BLaER1 (cell line): Measurements from ENCODE around the gene DUSP10.

Source experiments
- H3K27ac ChIP-seq: shearing (Covaris generic); formaldehyde crosslinking; 2 replicates; pipeline ENCODE4 v1.8.1; 2022
- H3K27me3 ChIP-seq: shearing (Covaris generic); formaldehyde crosslinking; 2 replicates; pipeline ENCODE4 v1.8.1; 2022
- H3K36me3 ChIP-seq: shearing (Covaris generic); formaldehyde crosslinking; 2 replicates; pipeline ENCODE4 v1.8.1; 2022
- H3K4me1 ChIP-seq: shearing (Covaris generic); formaldehyde crosslinking; 2 replicates; pipeline ENCODE4 v1.8.1; 2022
- H3K4me2 ChIP-seq: shearing (Covaris generic); formaldehyde crosslinking; 2 replicates; pipeline ENCODE4 v1.8.1; 2022
- H3K4me3 ChIP-seq: shearing (Covaris generic); formaldehyde crosslinking; 2 replicates; pipeline ENCODE4 v1.8.1; 2022
- H3K9ac ChIP-seq: shearing (Covaris generic); formaldehyde crosslinking; 2 replicates; pipeline ENCODE4 v1.8.1; 2022
- H3K9me3 ChIP-seq: shearing (Covaris generic); formaldehyde crosslinking; 2 replicates; pipeline ENCODE4 v1.8.1; 2022
- H4K20me1 ChIP-seq: shearing (Covaris generic); formaldehyde crosslinking; 2 replicates; pipeline ENCODE4 v1.8.1; 2022
- Cebpa-rat ChIP-seq: shearing (Covaris generic); IDR thresholded peaks from 2 replicates; pipeline ENCODE4 v1.8.1; 2022

DUSP10 gene

DNA sequence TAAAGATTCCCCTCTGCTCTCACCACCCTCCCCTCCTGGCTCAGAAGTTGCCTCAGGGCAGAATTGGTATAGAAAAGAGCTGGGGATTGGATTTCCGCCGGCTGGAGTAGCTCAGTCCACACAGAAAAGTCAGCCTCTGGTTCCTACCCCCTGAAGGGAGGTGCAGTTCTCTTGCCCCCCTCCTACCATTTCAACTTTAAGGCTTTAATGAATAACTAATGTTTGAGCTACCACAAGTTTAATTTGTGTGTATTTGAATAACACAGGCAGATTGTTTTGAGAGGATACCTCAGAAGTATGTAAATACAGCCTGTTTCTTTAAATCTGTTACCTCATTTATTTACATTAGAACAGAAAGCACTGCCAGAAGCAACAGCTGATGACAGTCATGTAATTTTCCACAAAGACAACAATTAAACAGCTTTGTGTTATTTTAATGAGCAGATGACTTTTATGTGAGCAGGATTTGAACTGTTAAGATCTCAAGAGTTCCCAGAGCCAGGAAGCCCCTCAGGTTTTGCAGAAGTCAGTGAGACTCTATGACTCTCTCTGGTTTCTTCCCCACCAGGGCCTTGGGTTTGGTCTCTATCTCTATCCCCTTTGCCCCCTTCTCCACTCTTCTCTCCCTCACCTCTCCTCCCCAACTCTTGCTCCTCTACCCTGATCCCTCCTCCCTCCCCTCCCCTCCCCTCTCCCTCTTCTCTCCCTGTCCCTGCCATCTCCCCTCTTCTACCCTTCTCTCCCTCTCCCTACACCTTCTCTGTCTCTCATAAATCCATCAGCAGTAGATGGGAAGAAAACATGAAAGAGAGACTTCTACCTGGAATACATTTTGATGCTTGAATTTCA lies 26.3 kb downstream of the DUSP10 start:
- Histone ChIP-seq H3K27ac (no peak overlapping the region), H3K9ac (no peak overlapping the region), H3K36me3 (peaks cover 5% of the 10 kb centered on the region; the same call in 1 of the 2 replicates), H3K4me2 (no peak overlapping the region), H3K27me3 (no peaks in the 10 kb centered on the region), H3K4me1 (peaks cover 32% of the 10 kb centered on the region), H4K20me1 (no peaks in the 10 kb centered on the region), H3K4me3 (no peak overlapping the region), H3K9me3 (peaks cover 8% of the 10 kb centered on the region)
- TF ChIP-seq Cebpa-rat = no peak

DNA sequence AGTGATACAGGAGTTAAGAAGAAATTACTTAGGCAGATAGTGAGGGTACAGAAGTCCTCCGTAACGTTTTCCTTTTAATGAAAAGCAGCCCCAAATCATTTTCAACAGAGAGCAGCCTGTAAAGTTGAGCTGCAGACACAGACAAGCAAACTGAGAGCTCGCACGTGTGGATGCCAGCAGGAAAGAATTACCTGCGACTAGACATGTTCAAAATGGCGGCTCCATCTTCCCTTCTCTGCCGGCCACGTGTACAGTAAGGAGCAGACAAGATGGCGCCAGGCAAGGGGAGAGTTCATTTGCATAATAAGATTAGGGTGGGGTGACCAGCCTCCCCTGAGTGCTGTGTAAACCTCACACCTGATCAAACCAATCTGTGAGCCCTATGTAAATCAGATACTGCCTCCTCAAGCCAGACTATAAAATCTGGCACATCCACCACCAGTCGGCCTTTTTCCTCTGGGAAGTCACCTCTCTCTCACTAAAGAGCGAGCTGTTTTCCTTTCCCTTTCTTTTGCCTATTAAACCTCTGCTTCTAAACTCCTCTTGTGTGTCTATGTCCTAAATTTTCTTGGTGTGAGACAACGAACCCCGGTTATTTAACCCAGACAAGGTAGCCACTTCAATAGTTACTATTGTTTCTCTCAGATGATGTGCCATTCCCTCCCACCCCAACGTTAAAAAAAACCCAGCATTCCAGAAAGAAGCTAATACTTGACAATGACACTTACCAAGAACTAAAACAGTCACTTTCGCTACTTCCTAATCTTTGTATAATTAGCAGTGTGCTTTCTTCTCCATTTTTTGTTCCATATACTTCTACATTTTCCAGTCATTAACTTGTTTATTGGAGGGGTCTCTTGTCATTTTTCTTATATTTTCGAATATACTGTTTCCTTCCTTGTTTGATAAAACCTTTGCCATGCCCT lies 27.4 kb downstream of the DUSP10 start:
- Histone ChIP-seq H3K4me2 (no peak overlapping the region), H3K9me3 (peaks cover 8% of the 10 kb centered on the region), H3K4me1 (peaks cover 39% of the 10 kb centered on the region), H3K9ac (no peak overlapping the region), H3K27ac (no peak overlapping the region), H3K4me3 (no peak overlapping the region), H3K27me3 (no peaks in the 10 kb centered on the region), H3K36me3 (peaks cover 5% of the 10 kb centered on the region; the same call in 1 of the 2 replicates), H4K20me1 (no peaks in the 10 kb centered on the region)
- no peak for TF ChIP-seq Cebpa-rat

DNA sequence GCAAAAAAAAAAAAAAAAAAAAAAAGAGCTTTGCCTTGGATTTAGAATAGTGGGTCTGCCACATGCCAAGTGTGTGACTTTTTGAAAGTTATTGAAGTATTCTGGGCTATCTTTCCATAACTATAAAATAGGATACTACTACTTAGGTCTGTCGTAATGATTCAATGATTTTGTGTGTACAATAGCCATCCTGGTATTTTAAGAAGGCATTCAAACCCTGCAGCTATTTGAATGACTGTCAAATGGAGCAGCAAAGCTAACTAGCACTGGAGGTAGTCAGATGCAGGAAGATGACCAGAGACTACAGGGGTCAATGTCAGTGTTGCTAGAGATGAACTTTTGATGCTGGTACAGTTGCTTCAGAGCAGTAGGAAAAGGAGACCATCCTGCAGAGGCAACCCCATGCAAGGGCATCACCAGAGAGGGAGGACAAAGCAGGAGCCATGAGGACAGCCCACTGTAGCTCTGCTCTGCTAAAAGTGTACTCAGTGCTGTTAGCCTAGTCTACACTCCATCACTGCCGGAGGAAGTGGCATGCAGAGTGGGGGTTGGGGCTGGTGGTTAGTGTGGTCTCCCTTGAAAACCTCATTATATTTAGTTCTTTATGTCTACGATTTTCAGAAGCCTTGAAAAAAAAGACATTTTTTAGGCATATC lies 29.0 kb downstream of the DUSP10 start:
- Histone ChIP-seq H3K36me3 (peaks cover 5% of the 10 kb centered on the region; the same call in 1 of the 2 replicates), H3K9ac (peak overlapping the region; percentile 17; the same call in 1 of the 2 replicates), H3K4me2 (peak overlapping the region; percentile 77), H4K20me1 (no peaks in the 10 kb centered on the region), H3K27me3 (no peaks in the 10 kb centered on the region), H3K4me1 (peaks cover 55% of the 10 kb centered on the region), H3K27ac (peak overlapping the region; percentile 44; the same call in 1 of the 2 replicates), H3K9me3 (peaks cover 8% of the 10 kb centered on the region), H3K4me3 (no peak overlapping the region)
- no peak for TF ChIP-seq Cebpa-rat

DNA sequence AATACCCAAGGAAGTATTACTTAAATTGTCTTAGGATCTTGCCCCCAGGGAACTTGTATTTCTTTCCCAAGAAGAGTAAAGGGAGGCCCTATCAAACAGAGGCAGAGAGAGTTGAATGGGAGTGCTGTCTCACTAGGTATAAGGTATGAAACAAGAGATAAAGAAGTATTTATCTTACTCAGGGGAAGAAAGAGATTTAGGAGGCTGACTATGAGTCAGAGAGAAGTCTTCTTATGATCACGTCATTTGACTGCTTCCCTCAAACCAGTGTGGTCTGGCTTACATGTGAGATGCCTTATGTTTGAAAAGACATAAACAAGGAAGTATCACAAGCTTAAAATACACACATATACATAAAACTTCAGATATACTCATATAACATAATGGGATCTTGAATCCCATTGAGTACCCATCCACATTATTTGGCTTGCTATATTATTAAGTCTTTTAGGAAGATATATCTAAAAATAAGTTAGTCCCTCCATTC lies 29.6 kb downstream of the DUSP10 start:
- no peak overlapping the region for H3K4me3 ChIP-seq
- TF ChIP-seq Cebpa-rat = no peak
- H3K9me3 ChIP-seq = peaks cover 8% of the 10 kb centered on the region
- H4K20me1 ChIP-seq = no peaks in the 10 kb centered on the region
- no peaks in the 10 kb centered on the region for H3K27me3 ChIP-seq
- H3K27ac ChIP-seq = peak overlapping the region; percentile 44
- H3K4me1 ChIP-seq = peaks cover 62% of the 10 kb centered on the region
- H3K9ac ChIP-seq = no peak overlapping the region
- H3K36me3 ChIP-seq = peaks cover 5% of the 10 kb centered on the region; the same call in 1 of the 2 replicates
- H3K4me2 ChIP-seq = peak overlapping the region; percentile 77

DNA sequence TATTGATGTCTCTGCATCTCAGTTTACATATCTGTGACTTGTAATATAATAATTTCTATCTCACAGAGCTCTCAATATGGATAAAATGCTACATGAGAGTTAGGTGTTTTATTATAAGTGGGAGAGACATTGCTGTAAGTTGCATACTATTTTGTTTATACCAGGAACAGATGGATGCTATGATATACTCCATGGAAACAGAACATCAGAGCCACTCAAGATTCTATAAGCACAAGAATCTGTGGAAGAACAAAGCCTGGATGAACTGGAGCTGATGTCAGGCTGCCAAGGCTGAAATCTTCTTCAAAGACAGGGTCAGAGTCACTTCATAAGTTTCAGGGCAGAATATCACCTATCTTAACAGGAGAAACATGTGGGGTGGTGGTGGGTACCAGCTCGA lies 30.2 kb downstream of the DUSP10 start:
- Histone ChIP-seq H3K27ac (peak overlapping the region; percentile 44; the same call in 1 of the 2 replicates), H3K9ac (no peak overlapping the region)

DNA sequence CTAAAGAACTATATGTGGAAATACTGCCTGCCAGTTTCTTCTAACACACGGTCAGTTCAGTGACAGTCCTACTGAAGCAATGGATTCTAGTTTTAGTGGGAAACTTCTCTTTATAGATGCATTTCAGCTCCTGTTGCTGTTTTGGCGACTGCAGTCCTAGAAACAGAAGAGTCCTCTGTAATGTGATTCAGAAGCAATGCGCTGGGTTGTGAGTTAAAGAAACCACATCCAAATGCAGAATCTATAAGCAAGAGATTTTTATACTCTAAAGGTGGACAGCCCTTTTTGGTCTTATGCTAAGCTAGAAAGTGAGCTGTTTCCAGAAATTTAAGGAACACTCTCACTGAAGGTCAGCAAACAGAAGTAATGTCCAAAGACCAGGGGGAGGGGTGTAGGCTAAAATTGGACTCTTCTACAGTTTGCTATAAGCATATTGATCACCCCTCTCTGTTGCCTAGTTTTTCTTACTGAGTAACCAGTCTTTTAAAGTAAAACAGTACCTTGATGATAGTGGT lies 30.8 kb downstream of the DUSP10 start:
- Histone ChIP-seq H3K9ac (no peak overlapping the region), H3K4me3 (no peak overlapping the region), H3K36me3 (peaks cover 7% of the 10 kb centered on the region), H3K4me2 (no peak overlapping the region), H3K27me3 (no peaks in the 10 kb centered on the region), H3K9me3 (peaks cover 9% of the 10 kb centered on the region), H3K4me1 (peaks cover 68% of the 10 kb centered on the region), H3K27ac (no peak overlapping the region), H4K20me1 (no peaks in the 10 kb centered on the region)
- no peak for TF ChIP-seq Cebpa-rat

More for the DNA sequence above, 30.2 kb downstream of the DUSP10 start:
- H3K4me2 ChIP-seq = peak overlapping the region; percentile 77
- H3K4me1 ChIP-seq = peaks cover 67% of the 10 kb centered on the region
- no peak overlapping the region for H3K4me3 ChIP-seq
- no peaks in the 10 kb centered on the region for H3K27me3 ChIP-seq
- H3K36me3 ChIP-seq = peaks cover 5% of the 10 kb centered on the region; the same call in 1 of the 2 replicates
- TF ChIP-seq Cebpa-rat = no peak
- H3K9me3 ChIP-seq = peaks cover 8% of the 10 kb centered on the region
- H4K20me1 ChIP-seq = no peaks in the 10 kb centered on the region

DNA sequence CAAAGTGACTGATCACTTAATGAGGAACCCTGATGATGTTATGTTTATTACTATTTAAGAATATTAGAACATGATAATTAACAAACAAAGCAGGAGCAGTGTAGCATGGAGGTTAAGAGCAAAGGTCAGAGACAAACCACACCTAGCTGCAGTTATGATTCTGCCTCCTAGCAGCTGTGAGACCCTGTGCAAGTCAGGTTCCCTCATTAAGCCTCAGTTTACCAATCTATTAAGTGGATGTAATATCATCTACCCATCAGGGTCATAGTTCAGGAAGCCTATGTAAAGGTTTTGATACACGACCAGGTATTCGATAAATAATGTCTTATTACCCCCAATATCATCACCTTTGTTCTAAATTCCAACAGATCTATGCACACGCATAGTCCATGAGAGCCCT lies 32.0 kb downstream of the DUSP10 start:
- Histone ChIP-seq H3K36me3 (peaks cover 19% of the 10 kb centered on the region), H3K27me3 (no peaks in the 10 kb centered on the region), H3K4me2 (no peak overlapping the region), H3K4me1 (peaks cover 68% of the 10 kb centered on the region), H3K9me3 (peaks cover 19% of the 10 kb centered on the region), H3K4me3 (no peak overlapping the region), H3K27ac (no peak overlapping the region), H4K20me1 (no peaks in the 10 kb centered on the region), H3K9ac (no peak overlapping the region)
- TF ChIP-seq Cebpa-rat = no peak

DNA sequence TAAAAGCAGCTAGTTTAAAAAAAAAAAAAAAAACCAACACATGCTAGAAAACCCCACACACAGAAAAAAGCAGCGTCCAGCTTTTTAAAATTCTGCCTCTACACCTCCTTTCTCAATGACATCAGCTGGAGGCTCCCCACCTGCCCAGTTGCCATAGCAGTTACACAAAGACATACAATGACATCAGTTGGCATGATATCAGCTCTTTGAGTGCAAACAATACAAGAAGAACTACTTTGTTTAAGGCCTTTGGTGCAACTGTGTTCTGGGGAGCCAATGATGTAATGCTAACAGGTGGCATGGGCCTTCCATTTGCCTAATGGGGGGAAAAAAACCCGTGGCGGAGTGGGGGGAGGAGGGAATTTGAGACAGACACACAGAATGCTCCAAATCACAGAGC lies 32.9 kb downstream of the DUSP10 start:
- 0 out of 2 replicates have a peak, but pooled peaks cover 11% of the 10 kb centered on the region for H3K9me3 ChIP-seq
- TF ChIP-seq Cebpa-rat = no peak
- no peaks in the 10 kb centered on the region for H4K20me1 ChIP-seq
- no peak overlapping the region for H3K9ac ChIP-seq
- H3K27me3 ChIP-seq = no peaks in the 10 kb centered on the region
- H3K27ac ChIP-seq = peak overlapping the region; percentile 74
- H3K4me2 ChIP-seq = peak overlapping the region; percentile 46
- H3K36me3 ChIP-seq = peaks cover 21% of the 10 kb centered on the region
- no peak overlapping the region for H3K4me3 ChIP-seq
- peaks cover 67% of the 10 kb centered on the region for H3K4me1 ChIP-seq

DNA sequence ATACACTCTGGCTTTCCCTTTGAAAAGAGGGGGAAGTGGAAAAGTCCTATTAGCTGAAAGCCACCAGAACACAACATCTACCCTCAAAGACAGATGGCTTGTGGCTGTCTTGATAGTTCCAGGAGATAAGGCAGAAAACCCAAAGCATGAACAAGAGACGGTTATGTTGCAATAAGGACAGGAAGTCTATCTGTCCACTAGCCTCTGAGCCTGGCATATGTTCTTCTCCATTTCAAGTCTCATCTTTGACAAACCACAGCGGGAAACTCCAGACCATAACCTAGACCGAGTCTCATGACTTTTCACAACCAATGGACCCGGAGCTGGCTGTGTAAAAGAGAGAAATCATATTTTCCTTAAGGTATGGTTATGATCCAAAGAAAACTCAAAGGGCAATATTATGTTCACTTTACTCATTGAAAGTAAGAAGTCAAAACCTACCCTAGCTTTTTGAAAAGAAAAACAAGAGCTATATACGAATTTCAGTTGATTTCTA lies 33.8 kb downstream of the DUSP10 start:
- Histone ChIP-seq H3K4me2 (peak overlapping the region; percentile 46), H3K27me3 (no peaks in the 10 kb centered on the region), H3K4me1 (peaks cover 58% of the 10 kb centered on the region), H3K4me3 (no peak overlapping the region), H3K9ac (no peak overlapping the region), H3K27ac (peak overlapping the region; percentile 74), H3K36me3 (peaks cover 29% of the 10 kb centered on the region), H4K20me1 (no peaks in the 10 kb centered on the region), H3K9me3 (0 out of 2 replicates have a peak, but pooled peaks cover 11% of the 10 kb centered on the region)
- TF ChIP-seq Cebpa-rat = peak; percentile 96
